Neuron (in vitro differentiated cells): Measurements from ENCODE around the gene CSTF1.

Experiments
- H2AFZ ChIP-seq: one replicate; pipeline ENCODE4 v1.6.1; 2013; ENCODE audit warnings: low read depth, mild to moderate bottlenecking, inconsistent platforms, low read length, moderate library complexity
- H3K27me3 ChIP-seq: one replicate; pipeline ENCODE4 v1.6.1; 2013; ENCODE audit warnings: low read length; ENCODE audit not compliant: insufficient read depth
- H3K36me3 ChIP-seq: one replicate; pipeline ENCODE4 v1.6.1; 2013; ENCODE audit warnings: low read length; ENCODE audit not compliant: insufficient read depth
- H3K4me1 ChIP-seq: one replicate; pipeline ENCODE4 v1.6.1; 2013; ENCODE audit warnings: low read length; ENCODE audit not compliant: insufficient read depth
- H3K4me3 ChIP-seq: 2 replicates; pipeline ENCODE4 v1.5.1; 2013; ENCODE audit warnings: mild to moderate bottlenecking, low read length, moderate library complexity
- H3K9me3 ChIP-seq: one replicate; pipeline ENCODE4 v1.6.1; 2013; ENCODE audit warnings: low read length

CSTF1 gene

DNA sequence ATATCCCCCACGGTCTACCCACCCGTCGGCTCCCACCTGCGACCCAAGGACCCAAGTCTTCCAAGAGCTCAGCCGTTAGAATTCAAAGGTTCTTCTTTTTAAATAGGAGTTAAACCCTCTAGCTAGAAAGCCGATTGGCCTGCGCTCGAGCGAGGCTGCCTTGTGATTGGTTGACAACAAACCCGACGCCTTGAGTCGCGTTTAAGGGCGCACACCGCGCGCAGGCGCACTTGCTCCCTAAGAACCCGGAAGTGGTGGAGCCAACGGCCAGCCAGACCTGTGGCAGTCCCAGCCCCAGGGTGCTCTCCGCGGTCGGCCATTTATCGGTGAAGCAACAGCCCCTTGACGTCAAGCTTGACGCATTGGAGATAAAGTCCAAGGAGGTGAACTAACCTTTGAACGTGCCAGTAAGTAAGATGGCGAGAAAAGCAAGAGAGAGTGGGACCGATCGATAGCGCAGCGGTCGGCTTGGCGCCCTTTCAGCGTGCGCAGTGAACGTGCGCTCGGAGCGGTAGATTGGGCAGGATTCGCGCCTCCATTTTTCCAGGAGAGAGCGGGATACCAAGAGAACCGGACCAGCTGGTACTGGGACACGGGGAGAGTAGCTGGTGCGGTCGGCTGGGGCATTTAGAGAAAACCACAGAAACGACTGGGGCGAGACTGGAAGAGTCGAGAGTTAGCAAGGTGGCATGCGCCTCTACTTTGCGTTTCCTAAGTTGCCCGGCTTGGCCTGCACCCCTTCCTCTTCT, at the start of gene CSTF1, which contains the start of gene AURKA:
Gene CSTF1 (plus strand): TSS at position 514 of the 749 bp plus-strand sequence. CDS start 2,908 bp downstream, outside the sequence.
Gene AURKA (minus strand): TSS at position 84 of the 749 bp plus-strand sequence. CDS start 4,018 bp downstream, outside the sequence.
- Histone ChIP-seq H3K27me3 (no peaks in the 10 kb centered on the region), H3K4me3 (peak within 1 kb of the TSS; percentile 80), H2AFZ (no peak within 1 kb of the TSS), H3K4me1 (peaks cover 19% of the 10 kb centered on the region), H3K36me3 (peaks cover 46% of the 10 kb centered on the region), H3K9me3 (no peaks in the 10 kb centered on the region)

DNA sequence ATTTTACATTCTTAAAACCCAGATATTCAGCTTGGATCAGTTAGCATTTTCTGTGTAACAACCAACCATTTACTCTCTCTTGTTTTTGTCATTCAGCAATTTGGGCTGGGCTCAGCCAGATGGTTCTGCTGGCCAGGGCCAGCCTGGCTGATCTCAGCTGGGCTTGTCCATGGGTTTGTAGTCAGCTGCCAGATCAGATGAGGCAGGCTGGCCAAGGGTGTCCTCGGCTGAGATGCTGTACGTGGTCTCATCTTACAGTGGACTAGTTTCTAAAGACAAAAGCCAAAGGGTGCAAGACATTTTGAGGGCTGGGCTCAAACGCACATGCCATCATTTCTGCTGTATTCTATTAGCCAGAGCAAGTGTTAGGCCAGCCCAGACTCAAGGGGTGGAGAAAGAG, 49.7 kb upstream of the CSTF1 start:
- no peak overlapping the region for H3K4me3 ChIP-seq
- no peaks in the 10 kb centered on the region for H3K9me3 ChIP-seq
- H3K27me3 ChIP-seq: peaks cover 35% of the 10 kb centered on the region
- H2AFZ ChIP-seq: no peak overlapping the region
- peaks cover 4% of the 10 kb centered on the region for H3K4me1 ChIP-seq
- H3K36me3 ChIP-seq: no peaks in the 10 kb centered on the region

DNA sequence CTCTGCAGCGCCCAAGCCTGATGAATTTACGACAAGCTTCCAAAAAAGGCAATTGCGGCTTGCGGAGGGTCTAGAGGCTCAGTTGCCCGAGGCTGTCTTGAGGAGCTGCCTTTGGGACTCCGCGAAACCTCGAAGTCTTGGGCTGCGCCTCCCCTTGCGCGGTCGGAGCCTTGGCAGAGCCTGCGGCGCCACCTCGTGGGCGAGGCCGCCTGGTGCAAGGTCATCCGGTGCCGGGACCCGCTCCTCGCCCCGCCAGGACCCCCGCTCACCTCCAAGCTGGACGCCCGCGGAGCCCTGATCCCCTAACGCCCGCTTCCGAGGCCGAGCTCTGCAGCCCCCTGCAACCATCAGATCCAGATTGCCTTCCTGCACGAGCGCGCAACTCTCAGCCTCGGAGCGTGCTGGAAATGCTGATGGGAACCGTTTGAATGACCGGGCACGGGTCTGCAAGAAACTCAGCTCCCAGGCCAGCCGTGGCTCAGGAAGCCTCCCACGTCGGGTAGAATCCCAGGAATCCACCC, 48.5 kb upstream of the CSTF1 start:
- no peak overlapping the region for H3K4me3 ChIP-seq
- no peaks in the 10 kb centered on the region for H3K36me3 ChIP-seq
- peaks cover 40% of the 10 kb centered on the region for H3K27me3 ChIP-seq
- H3K9me3 ChIP-seq: no peaks in the 10 kb centered on the region
- H3K4me1 ChIP-seq: peaks cover 8% of the 10 kb centered on the region
- no peak overlapping the region for H2AFZ ChIP-seq

DNA sequence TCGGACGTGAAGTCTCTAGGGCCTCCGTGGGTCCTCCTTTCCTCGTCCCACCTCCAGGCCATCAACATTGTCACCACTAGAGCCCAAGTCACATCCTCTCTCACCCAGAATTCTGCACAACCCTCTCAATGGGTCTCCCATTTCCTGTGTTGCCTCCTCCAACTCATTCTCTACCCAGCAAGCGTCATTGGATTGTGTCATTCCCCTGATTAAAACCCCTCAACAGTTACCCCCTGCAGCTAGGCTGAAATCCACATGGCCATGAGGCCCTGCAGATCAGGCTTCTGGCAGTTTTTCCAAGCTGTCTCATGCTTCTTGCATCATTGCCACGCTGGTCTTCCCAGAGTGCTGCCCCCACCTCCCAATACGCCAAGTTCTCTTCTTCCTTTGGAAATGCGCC, 46.5 kb upstream of the CSTF1 start:
- H3K4me3 ChIP-seq: no peak overlapping the region
- peaks cover 48% of the 10 kb centered on the region for H3K27me3 ChIP-seq
- no peak overlapping the region for H2AFZ ChIP-seq
- no peaks in the 10 kb centered on the region for H3K9me3 ChIP-seq
- H3K36me3 ChIP-seq: no peaks in the 10 kb centered on the region
- H3K4me1 ChIP-seq: peaks cover 8% of the 10 kb centered on the region

DNA sequence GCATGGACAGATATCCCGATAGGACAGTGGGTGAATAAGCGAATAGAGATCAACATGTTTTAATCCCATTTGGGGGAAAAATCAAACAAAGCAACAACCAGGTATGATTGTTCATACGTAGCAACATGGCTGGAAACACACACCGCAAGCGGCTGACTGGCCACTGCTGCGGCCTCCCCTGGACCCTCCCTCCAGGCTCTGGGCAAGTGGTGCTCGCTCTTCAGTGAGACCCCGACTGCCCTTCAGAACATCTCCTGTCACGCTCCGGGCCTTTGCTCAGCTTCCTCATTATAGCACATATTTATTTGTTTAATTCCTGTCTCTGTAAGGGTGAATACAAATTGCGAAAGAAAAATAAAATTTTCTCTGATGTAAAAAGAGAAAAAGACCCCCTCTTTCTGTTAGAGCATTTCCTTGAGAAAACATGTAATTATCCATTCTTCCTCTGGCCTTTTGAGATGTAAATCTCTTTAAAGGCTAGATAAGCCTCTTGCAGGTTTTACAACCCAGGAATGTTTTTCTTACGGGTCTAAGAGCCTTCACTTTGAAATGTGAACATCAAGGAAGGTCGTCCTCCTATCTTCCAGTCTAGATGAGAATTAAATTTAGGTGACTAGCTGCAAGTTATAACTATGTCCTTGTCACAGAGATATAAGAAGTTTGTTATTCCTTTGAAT, 44.7 kb upstream of the CSTF1 start:
- H3K4me3 ChIP-seq: no peak overlapping the region
- H3K4me1 ChIP-seq: peaks cover 8% of the 10 kb centered on the region
- peaks cover 44% of the 10 kb centered on the region for H3K27me3 ChIP-seq
- H3K36me3 ChIP-seq: no peaks in the 10 kb centered on the region
- H3K9me3 ChIP-seq: no peaks in the 10 kb centered on the region
- H2AFZ ChIP-seq: no peak overlapping the region

DNA sequence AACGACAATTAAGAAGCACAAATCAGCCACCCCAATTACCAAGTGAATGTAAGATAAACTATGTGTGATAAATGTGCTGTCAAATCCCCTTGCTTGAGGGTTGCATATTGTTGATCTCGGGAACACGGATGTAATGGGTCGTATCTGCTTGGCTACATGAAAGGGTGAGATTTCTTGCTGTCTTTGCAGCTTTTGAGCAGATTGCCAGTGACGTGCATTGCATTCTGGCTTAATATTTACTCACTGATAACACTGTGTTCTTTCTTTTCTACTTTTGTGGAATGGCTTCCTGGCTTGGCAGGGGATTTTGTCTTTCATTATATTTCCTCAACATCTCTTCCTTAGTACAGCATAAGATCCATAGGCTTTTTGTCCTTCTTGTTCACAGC, 44.1 kb upstream of the CSTF1 start:
- Histone ChIP-seq H3K4me3 (no peak overlapping the region), H2AFZ (no peak overlapping the region), H3K4me1 (peaks cover 8% of the 10 kb centered on the region), H3K27me3 (peaks cover 38% of the 10 kb centered on the region), H3K36me3 (no peaks in the 10 kb centered on the region), H3K9me3 (no peaks in the 10 kb centered on the region)

DNA sequence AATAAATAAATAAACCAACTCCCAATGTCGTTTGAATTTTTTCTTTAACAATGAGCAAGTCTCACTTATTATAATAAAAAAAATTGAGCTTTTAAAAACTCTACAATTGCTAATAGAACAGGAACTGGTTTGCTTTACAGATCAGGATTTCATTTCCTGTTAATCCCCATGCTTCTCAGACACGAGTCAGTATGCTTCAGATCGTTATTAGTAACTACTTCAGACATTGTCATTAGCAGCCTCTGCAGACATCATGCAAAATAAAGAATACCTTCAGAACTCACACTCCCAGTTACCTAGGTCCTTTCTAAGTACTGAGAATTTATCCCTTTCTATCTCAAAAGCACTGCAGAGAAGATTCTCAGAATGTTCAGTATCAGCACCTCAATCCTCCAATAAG, 43.7 kb upstream of the CSTF1 start:
- Histone ChIP-seq H3K9me3 (no peaks in the 10 kb centered on the region), H3K27me3 (peaks cover 34% of the 10 kb centered on the region), H3K36me3 (no peaks in the 10 kb centered on the region), H2AFZ (no peak overlapping the region), H3K4me1 (peaks cover 8% of the 10 kb centered on the region), H3K4me3 (no peak overlapping the region)

DNA sequence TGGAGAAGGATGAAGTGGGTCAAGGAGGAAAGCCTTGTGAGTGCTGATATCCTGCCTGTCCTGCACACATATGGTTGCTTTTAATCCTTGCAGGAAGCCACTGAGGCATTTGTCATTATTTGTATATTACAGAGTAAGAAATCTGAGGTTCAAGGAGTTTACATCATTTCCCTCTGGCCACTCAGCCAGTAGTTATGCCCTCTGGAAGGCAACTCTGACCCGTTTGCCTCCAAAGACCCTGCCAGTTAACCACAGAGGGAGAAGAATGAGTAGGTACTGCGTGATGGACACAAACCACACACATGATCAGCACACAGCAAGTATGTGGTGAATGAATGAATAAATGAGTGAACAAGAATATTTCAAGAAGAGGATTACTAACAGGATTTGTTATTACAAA, 41.6 kb upstream of the CSTF1 start:
- no peak overlapping the region for H2AFZ ChIP-seq
- H3K4me3 ChIP-seq: no peak overlapping the region
- peaks cover 8% of the 10 kb centered on the region for H3K4me1 ChIP-seq

DNA sequence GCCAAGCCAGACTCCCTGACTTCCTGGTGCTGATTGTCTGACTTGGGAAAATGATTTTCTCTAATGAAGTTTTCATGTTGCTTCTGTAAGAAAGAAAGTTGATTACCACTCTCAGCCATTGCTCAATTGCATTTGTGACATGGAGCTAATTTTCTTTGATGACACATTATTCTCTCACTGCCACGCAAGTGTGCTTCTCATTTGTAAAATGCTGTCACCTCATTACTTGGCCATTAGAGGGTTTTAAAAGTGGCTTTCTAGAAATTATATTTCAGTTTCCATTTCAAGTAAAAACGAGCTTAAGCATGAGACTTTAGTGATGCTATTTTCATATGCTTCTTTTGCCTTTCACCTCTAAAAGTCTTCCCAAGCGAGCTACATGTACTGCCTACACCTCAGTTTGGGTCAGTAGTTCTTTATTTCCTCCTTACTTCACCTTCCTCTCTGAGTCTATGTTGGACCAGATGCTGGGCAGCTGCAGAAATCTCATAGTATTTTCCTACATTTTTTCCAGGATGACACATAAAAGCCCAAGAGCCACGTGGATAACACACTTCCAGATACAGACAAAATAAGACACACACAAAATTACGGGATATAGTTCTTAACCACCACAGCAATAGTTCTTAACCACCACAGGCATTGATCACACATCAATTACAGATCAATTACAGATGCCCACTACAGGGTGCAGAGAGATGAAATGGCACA, 39.9 kb upstream of the CSTF1 start:
- H2AFZ ChIP-seq: no peak overlapping the region
- H3K4me3 ChIP-seq: no peak overlapping the region
- peaks cover 8% of the 10 kb centered on the region for H3K4me1 ChIP-seq
- H3K9me3 ChIP-seq: no peaks in the 10 kb centered on the region
- no peaks in the 10 kb centered on the region for H3K36me3 ChIP-seq
- peaks cover 13% of the 10 kb centered on the region for H3K27me3 ChIP-seq

More for the DNA sequence above, 41.6 kb upstream of the CSTF1 start:
- H3K27me3 ChIP-seq: peaks cover 16% of the 10 kb centered on the region
- H3K36me3 ChIP-seq: no peaks in the 10 kb centered on the region
- H3K9me3 ChIP-seq: no peaks in the 10 kb centered on the region

DNA sequence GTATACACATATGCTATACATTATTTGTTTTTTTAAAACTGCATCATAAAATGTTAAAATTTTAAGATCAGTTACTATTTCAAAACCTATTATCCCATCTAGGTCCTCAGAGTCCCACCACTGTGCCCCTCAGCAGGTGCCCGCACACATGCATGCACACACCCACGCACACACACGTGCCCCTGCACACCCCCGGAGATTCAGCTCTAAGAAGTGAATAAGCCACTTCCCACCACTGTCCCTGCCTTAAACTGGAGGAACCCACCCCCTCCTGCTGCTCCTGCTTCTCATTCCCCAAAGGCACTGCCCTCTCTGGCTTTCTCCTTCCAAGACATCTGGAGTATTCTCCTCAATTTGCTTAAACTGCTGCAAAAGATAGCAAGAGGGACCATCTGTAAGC, 39.1 kb upstream of the CSTF1 start:
- Histone ChIP-seq H3K4me1 (peaks cover 5% of the 10 kb centered on the region), H2AFZ (no peak overlapping the region), H3K4me3 (no peak overlapping the region), H3K36me3 (no peaks in the 10 kb centered on the region), H3K9me3 (no peaks in the 10 kb centered on the region), H3K27me3 (peaks cover 10% of the 10 kb centered on the region)

DNA sequence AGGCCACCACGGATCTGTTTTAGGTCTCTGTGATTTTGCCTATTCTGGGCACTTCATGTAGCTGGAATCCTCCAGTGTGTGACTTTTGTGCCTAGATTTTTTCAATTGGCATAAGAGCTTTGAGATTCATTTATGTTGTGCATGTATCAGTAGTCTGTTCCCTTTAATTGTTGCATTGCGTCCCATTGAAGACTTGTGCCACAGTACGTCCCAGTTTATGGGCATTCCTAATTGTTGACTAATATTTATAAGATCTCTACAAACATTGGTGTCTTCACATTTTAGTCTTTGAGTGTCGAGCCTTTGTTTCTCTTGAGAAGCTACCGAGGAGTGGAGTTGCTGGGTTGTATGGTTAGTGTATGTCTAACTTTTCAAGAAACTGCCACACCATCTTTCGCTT, 34.4 kb upstream of the CSTF1 start:
- H3K4me1 ChIP-seq: peaks cover 13% of the 10 kb centered on the region
- peak overlapping the region; percentile 78 for H3K4me3 ChIP-seq
- H3K9me3 ChIP-seq: no peaks in the 10 kb centered on the region
- H3K36me3 ChIP-seq: no peaks in the 10 kb centered on the region
- no peaks in the 10 kb centered on the region for H3K27me3 ChIP-seq
- H2AFZ ChIP-seq: no peak overlapping the region

DNA sequence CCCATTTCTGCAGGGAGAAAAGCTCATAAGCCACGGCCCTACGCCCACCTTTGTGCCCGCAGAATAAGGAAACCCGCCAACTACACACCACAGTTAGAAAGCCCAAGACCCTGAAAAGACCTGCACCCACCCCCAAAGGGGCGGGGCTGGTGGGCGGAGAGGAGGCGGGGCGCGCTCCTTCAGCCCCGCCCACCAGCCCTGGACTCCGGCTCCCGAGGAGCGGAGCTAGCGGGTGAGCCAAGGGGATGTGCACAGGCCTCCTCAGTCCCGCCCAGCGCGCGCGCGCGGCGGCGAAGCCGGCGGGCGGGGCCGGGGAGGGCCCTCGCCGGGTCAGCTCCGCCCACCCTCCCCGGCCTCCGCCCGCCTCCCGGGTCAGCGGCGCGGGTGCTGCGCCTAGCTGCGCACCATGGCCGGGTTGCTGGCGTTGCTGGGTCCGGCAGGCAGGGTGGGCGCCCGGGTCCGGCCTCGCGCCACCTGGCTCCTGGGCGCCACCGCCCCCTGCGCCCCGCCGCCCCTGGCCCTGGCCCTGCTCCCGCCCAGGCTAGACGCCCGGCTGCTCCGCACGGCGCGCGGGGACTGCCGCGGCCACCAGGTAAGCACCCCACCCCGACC, 33.7 kb upstream of the CSTF1 start, which contains the start of gene FAM210B:
Gene FAM210B (plus strand): TSS at position 375 of the 612 bp plus-strand sequence. CDS start 32 bp downstream, at position 407.
- Histone ChIP-seq H3K27me3 (no peaks in the 10 kb centered on the region), H3K4me3 (peak within 1 kb of the TSS; percentile 78), H3K4me1 (peaks cover 13% of the 10 kb centered on the region), H2AFZ (peak within 1 kb of the TSS; percentile 85), H3K9me3 (no peaks in the 10 kb centered on the region), H3K36me3 (no peaks in the 10 kb centered on the region)
